ENCODE results near the gene CUX1.

Gene CUX1

GRCh38 chr7:101943889-101944600 is 126.6 kb downstream of the CUX1 start:
- Histone ChIP-seq H3K4me1 (ENCODE audit: control insufficient read depth in 1 of 2, insufficient read depth in 1 of 2, low read depth in 1 of 2, low read length in 1 of 2) (peaks cover 11 to 15% of the 10 kb centered on the region in 2 experiments), H3K9me3 (no peaks in the 10 kb centered on the region), H3K4me3 (ENCODE audit: low read depth in 1 of 2, low read length in 1 of 2) (no peak overlapping the region), H3K27ac (no peak overlapping the region), H3K27me3 (no peaks in the 10 kb centered on the region), H3K36me3 (peaks cover 7% of the 10 kb centered on the region)
- no peak for TF ChIP-seq CTCF (IDR thresholded peaks at IDR 0.05)

GRCh38 chr7:101944611-101945010 is 127.2 kb downstream of the CUX1 start:
- Histone ChIP-seq H3K4me3 (ENCODE audit: low read depth in 1 of 2, low read length in 1 of 2) (no peak overlapping the region), H3K27me3 (no peaks in the 10 kb centered on the region), H3K4me1 (ENCODE audit: control insufficient read depth in 1 of 2, insufficient read depth in 1 of 2, low read depth in 1 of 2, low read length in 1 of 2) (peaks cover 11 to 15% of the 10 kb centered on the region in 2 experiments), H3K36me3 (peaks cover 7% of the 10 kb centered on the region), H3K9me3 (no peaks in the 10 kb centered on the region), H3K27ac (no peak overlapping the region)
- TF ChIP-seq CTCF (IDR thresholded peaks at IDR 0.05) = no peak

GRCh38 chr7:101945034-101945758 is 127.8 kb downstream of the CUX1 start:
- peaks cover 11 to 15% of the 10 kb centered on the region in 2 experiments for H3K4me1 ChIP-seq (ENCODE audit: control insufficient read depth in 1 of 2, insufficient read depth in 1 of 2, low read depth in 1 of 2, low read length in 1 of 2)
- no peak overlapping the region for H3K4me3 ChIP-seq (ENCODE audit: low read depth in 1 of 2, low read length in 1 of 2)
- H3K36me3 ChIP-seq = peaks cover 7% of the 10 kb centered on the region
- no peaks in the 10 kb centered on the region for H3K9me3 ChIP-seq
- no peak overlapping the region for H3K27ac ChIP-seq
- no peak for TF ChIP-seq CTCF (IDR thresholded peaks at IDR 0.05)
- no peaks in the 10 kb centered on the region for H3K27me3 ChIP-seq

- TF ChIP-seq CTCF (IDR thresholded peaks at IDR 0.05) = no peak
- peaks cover 11 to 15% of the 10 kb centered on the region in 2 experiments for H3K4me1 ChIP-seq (ENCODE audit: control insufficient read depth in 1 of 2, insufficient read depth in 1 of 2, low read depth in 1 of 2, low read length in 1 of 2)
These were observed 130.5 kb downstream of the CUX1 start for GRCh38 chr7:101947899-101948298.

GRCh38 chr7:101948650-101949049 is 131.2 kb downstream of the CUX1 start:
- no peak overlapping the region for H3K27ac ChIP-seq
- H3K27me3 ChIP-seq = no peaks in the 10 kb centered on the region
- H3K9me3 ChIP-seq = no peaks in the 10 kb centered on the region
- no peak for TF ChIP-seq CTCF (IDR thresholded peaks at IDR 0.05)
- H3K36me3 ChIP-seq = peaks cover 8% of the 10 kb centered on the region
- no peak overlapping the region for H3K4me3 ChIP-seq (ENCODE audit: low read depth in 1 of 2, low read length in 1 of 2)
- H3K4me1 ChIP-seq (ENCODE audit: control insufficient read depth in 1 of 2, insufficient read depth in 1 of 2, low read depth in 1 of 2, low read length in 1 of 2) = peaks cover 11 to 15% of the 10 kb centered on the region in 2 experiments

More at GRCh38 chr7:101947899-101948298, 130.5 kb downstream of the CUX1 start:
- Histone ChIP-seq H3K27ac (no peak overlapping the region), H3K4me3 (ENCODE audit: low read depth in 1 of 2, low read length in 1 of 2) (no peak overlapping the region), H3K36me3 (peaks cover 8% of the 10 kb centered on the region), H3K9me3 (no peaks in the 10 kb centered on the region), H3K27me3 (no peaks in the 10 kb centered on the region)

All from neutrophil (primary cell).